Mesenchymal stem cell (in vitro differentiated cells and primary cell): ENCODE results near the gene LTB.
A peak's percentile ranks its signal among the peaks of the same experiment; 100 is the strongest.

ENCODE experiments used
- DNase-seq: peaks from one replicate; pipeline ENCODE4 v3.0.0-alpha.2; 2013
- H2AFZ ChIP-seq: one replicate; pipeline ENCODE4 v1.6.1; 2013; ENCODE audit warnings: low read depth, mild to moderate bottlenecking, control low read depth, inconsistent platforms, low read length, moderate library complexity
- H2AK5ac ChIP-seq: 2 replicates; pipeline ENCODE4 v1.6.1; 2013; ENCODE audit warnings: low read length, moderate library complexity, mild to moderate bottlenecking, inconsistent platforms; ENCODE audit not compliant: severe bottlenecking
- H2BK120ac ChIP-seq: one replicate; pipeline ENCODE4 v1.6.1; 2013; ENCODE audit warnings: low read depth, mild to moderate bottlenecking, inconsistent platforms, low read length, moderate library complexity
- H2BK12ac ChIP-seq, 2 experiments: one replicate each; pipeline ENCODE4 v1.6.1; 2013; ENCODE audit warnings: inconsistent platforms in 2 of 2, low read length in 2 of 2, mild to moderate bottlenecking in 2 of 2, moderate library complexity in 2 of 2, control low read depth in 1 of 2
- H2BK15ac ChIP-seq: one replicate; pipeline ENCODE4 v1.6.1; 2013; ENCODE audit warnings: mild to moderate bottlenecking, low read depth, inconsistent platforms; ENCODE audit not compliant: poor library complexity, severe bottlenecking
- H2BK5ac ChIP-seq: 2 replicates; pipeline ENCODE4 v1.6.1; 2013; ENCODE audit warnings: low read depth, mild to moderate bottlenecking, low read length, control low read depth, inconsistent platforms; ENCODE audit not compliant: poor library complexity, severe bottlenecking
- H3K14ac ChIP-seq, 2 experiments: one replicate each; pipeline ENCODE4 v1.6.1; 2013; ENCODE audit warnings: inconsistent platforms in 2 of 2, low read length in 2 of 2, control low read depth in 1 of 2, mild to moderate bottlenecking in 1 of 2, moderate library complexity in 1 of 2
- H3K18ac ChIP-seq, 2 experiments: one replicate each; pipeline ENCODE4 v1.6.1; 2013; ENCODE audit warnings: inconsistent platforms in 2 of 2, low read length in 2 of 2, control low read depth in 1 of 2, low read depth in 1 of 2, mild to moderate bottlenecking in 1 of 2
- H3K23ac ChIP-seq, 2 experiments: one replicate each; pipeline ENCODE4 v1.6.1; 2013; ENCODE audit warnings: inconsistent platforms in 2 of 2, low read length in 2 of 2, mild to moderate bottlenecking in 2 of 2, moderate library complexity in 2 of 2, control low read depth in 1 of 2
- H3K27ac ChIP-seq: 2 replicates; pipeline ENCODE4 v1.5.1; 2013; ENCODE audit warnings: mild to moderate bottlenecking, moderate library complexity, low read length, control low read depth, inconsistent platforms; ENCODE audit not compliant: poor library complexity, severe bottlenecking
- H3K27me3 ChIP-seq, 2 experiments: 2 replicates each; pipeline versions ENCODE4 v1.6.1 to v1.7.0; 2013; ENCODE audit warnings: low read length in 2 of 2, mild to moderate bottlenecking in 2 of 2, moderate library complexity in 2 of 2, control low read depth in 1 of 2, inconsistent platforms in 1 of 2; ENCODE audit not compliant: control insufficient read depth in 1 of 2, insufficient read depth in 1 of 2
- H3K36me3 ChIP-seq, 2 experiments: 2 replicates each; pipeline versions ENCODE4 v1.6.1 to v1.7.0; 2013; ENCODE audit warnings: low read length in 2 of 2, control low read depth in 1 of 2, inconsistent platforms in 1 of 2, low read depth in 1 of 2, mild to moderate bottlenecking in 1 of 2; ENCODE audit not compliant: insufficient read depth in 2 of 2, control insufficient read depth in 1 of 2
- H3K4ac ChIP-seq, 2 experiments: one replicate each; pipeline ENCODE4 v1.6.1; 2013; ENCODE audit warnings: inconsistent platforms in 2 of 2, low read length in 2 of 2, mild to moderate bottlenecking in 2 of 2, moderate library complexity in 2 of 2, control low read depth in 1 of 2, low read depth in 1 of 2
- H3K4me1 ChIP-seq: 2 replicates; pipeline ENCODE4 v1.6.1; 2013; ENCODE audit warnings: low read depth, low read length, control low read depth; ENCODE audit not compliant: control insufficient read depth, insufficient read depth
- H3K4me2 ChIP-seq: 2 replicates; pipeline ENCODE4 v1.6.1; 2013; ENCODE audit warnings: low read length, mild to moderate bottlenecking, inconsistent platforms; ENCODE audit not compliant: poor library complexity, severe bottlenecking
- H3K4me3 ChIP-seq, 2 experiments: 2 replicates each; pipeline versions ENCODE4 v1.5.1 to v1.7.0; 2013; ENCODE audit warnings: low read length in 2 of 2, mild to moderate bottlenecking in 2 of 2, control low read depth in 1 of 2, low read depth in 1 of 2; ENCODE audit not compliant: insufficient read depth in 1 of 2
- H3K79me1 ChIP-seq: replicated peaks from 2 replicates; pipeline ENCODE4 v1.6.1; 2013; ENCODE audit warnings: mild to moderate bottlenecking, control low read depth, low read length, inconsistent platforms; ENCODE audit not compliant: poor library complexity, severe bottlenecking
- H3K9ac ChIP-seq: 2 replicates; pipeline ENCODE4 v1.7.0; 2013; ENCODE audit warnings: mild to moderate bottlenecking, low read length, moderate library complexity
- H3K9me3 ChIP-seq: 2 replicates; pipeline ENCODE4 v1.7.0; 2013; ENCODE audit warnings: mild to moderate bottlenecking, low read length; ENCODE audit not compliant: control insufficient read depth
- H4K8ac ChIP-seq: one replicate; pipeline ENCODE4 v1.6.1; 2013; ENCODE audit warnings: inconsistent platforms, mild to moderate bottlenecking, low read length, moderate library complexity
- H4K91ac ChIP-seq: one replicate; pipeline ENCODE4 v1.6.1; 2013; ENCODE audit warnings: mild to moderate bottlenecking, low read length, inconsistent platforms
- WGBS: methylation state at CpG from one replicate; pipeline ENCODE4 v1.1.7; 2013; ENCODE audit warnings: mixed read lengths; 5-methylcytosine and 5-hydroxymethylcytosine counted together

The LTB gene

DNA sequence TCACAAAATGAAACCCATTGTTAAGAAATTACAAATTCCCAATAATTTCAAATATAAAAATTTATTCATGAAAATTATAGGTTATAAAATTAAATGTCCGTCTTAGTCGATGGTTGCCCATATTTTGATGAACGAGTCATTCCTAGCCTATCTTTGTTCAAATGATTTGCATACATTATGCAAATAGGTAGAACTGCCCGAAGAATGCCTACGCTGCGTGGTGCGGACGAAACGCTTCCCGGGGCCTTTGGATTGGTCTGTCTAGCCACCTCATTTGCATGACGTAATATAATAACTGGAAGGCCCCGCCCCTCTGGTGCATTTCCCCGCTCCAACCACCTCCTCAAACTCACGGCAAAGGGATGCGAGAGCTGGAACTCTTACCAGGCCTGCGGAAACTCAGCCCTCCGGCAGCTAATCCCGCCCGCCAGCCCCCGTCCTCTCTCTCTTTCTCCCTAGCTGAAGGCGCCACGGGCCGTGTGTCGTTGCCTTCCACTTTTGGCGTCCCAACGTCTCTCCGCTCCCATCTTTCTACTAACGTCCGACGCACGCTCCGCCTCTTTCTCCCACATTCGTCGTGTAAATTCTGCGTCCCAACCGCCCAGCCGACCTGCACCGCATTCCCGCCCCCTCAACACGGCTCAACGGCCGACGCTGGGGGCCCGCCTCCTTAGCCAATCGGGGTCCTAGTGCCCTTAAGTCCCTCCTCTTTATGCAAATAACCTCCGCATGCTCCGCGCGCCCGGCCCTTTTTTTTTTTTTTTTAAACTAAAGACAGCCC, 37.8 kb upstream of the LTB start:
- Histone ChIP-seq H3K4me1 (peaks cover 10% of the 10 kb centered on the region), H3K9me3 (no peaks in the 10 kb centered on the region), H2BK5ac (peak overlapping the region; percentile 89), H2BK120ac (no peak overlapping the region), H3K4me2 (peak overlapping the region; percentile 86), H4K91ac (peak overlapping the region; percentile 36), H3K4me3 (peak overlapping the region; percentile 61 to 83), H2BK15ac (peak overlapping the region; percentile 96), H2AFZ (peak overlapping the region; percentile 61), H3K36me3 (peaks cover 22 to 24% of the 10 kb centered on the region in 2 experiments), H3K23ac (no peak overlapping the region), H3K27me3 (peaks cover 0 to 3% of the 10 kb centered on the region in 2 experiments), H2BK12ac (peak overlapping the region in 1 of 2 experiments; percentile 83), H2AK5ac (no peak overlapping the region), H4K8ac (peak overlapping the region; percentile 71), H3K79me1 (peaks cover 5% of the 10 kb centered on the region), H3K27ac (peak overlapping the region; percentile 98), H3K18ac (peak overlapping the region; percentile 88 to 96), H3K4ac (peak overlapping the region in 1 of 2 experiments; percentile 88), H3K14ac (peak overlapping the region in 1 of 2 experiments; percentile 97), H3K9ac (peak overlapping the region; percentile 95)
- under 1% methylated on average over 44 of the region's 50 CpGs for WGBS
- peak; percentile 100 for DNase-seq

DNA sequence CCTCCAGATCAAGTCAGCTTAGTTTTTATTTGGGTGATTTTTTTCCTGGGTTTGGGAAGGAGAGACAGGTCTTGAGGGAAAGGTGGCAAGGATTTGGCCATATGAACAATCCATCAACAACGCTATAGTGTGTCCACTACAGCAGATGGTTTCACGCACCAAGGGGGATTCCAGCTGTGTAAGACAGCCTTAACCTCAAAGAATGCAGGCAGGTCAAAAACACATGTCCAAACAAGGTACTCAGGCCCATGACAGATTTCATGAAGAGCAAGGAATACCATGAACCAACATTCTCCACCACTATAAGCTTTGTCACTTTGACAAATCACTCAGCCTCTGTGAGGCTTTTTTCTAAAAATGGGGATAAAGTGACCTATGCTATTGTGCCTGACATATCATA, 34.8 kb upstream of the LTB start:
- no peak overlapping the region for H2BK12ac ChIP-seq
- H4K91ac ChIP-seq = no peak overlapping the region
- no peak overlapping the region for H2AFZ ChIP-seq
- WGBS = 82% methylated on average over 2 of the region's 2 CpGs
- DNase-seq = peak; percentile 28
- H2BK15ac ChIP-seq = no peak overlapping the region
- no peak overlapping the region for H3K18ac ChIP-seq
- H3K9ac ChIP-seq = no peak overlapping the region
- H3K4me3 ChIP-seq = no peak overlapping the region
- no peaks in the 10 kb centered on the region for H3K9me3 ChIP-seq
- H3K23ac ChIP-seq = no peak overlapping the region
- H3K4me2 ChIP-seq = no peak overlapping the region
- no peak overlapping the region for H2AK5ac ChIP-seq
- H3K14ac ChIP-seq = no peak overlapping the region
- no peak overlapping the region for H3K27ac ChIP-seq
- no peak overlapping the region for H3K4ac ChIP-seq
- no peak overlapping the region for H2BK5ac ChIP-seq
- H3K27me3 ChIP-seq = peaks cover 3% of the 10 kb centered on the region in 2 experiments
- H4K8ac ChIP-seq = no peak overlapping the region
- H3K36me3 ChIP-seq = no peaks in the 10 kb centered on the region
- no peak overlapping the region for H2BK120ac ChIP-seq
- no peaks in the 10 kb centered on the region for H3K4me1 ChIP-seq
- H3K79me1 ChIP-seq = no peaks in the 10 kb centered on the region

DNA sequence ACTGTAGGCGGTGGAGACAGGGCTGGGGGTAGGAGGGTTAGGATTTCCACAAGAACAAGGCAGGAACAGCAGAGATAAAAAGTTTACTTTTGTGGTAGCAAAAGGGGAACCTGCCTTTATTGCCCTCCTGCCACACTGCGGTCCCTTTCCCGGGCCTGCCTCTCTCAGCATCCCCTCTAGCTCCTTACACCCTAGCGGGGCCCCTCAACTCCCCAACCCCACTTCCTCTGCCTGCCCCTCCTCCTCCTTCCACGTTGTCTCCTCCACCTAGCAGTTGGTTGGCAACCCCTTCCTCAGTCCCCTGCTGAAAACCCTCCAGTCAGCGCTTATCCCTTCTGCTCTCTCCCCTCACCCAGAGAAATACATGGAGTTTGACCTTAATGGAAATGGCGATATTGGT, 33.5 kb upstream of the LTB start:
- Histone ChIP-seq H3K4me2 (no peak overlapping the region), H2AK5ac (no peak overlapping the region), H3K79me1 (no peaks in the 10 kb centered on the region), H2BK5ac (no peak overlapping the region), H3K27me3 (peaks cover 3% of the 10 kb centered on the region in 2 experiments), H3K4ac (no peak overlapping the region), H2BK15ac (no peak overlapping the region), H2BK120ac (no peak overlapping the region), H3K9ac (no peak overlapping the region), H3K4me1 (no peaks in the 10 kb centered on the region), H4K91ac (no peak overlapping the region), H3K9me3 (no peaks in the 10 kb centered on the region), H3K4me3 (no peak overlapping the region), H3K14ac (no peak overlapping the region), H2AFZ (no peak overlapping the region), H3K36me3 (no peaks in the 10 kb centered on the region), H2BK12ac (no peak overlapping the region), H3K23ac (no peak overlapping the region), H4K8ac (no peak overlapping the region), H3K18ac (no peak overlapping the region), H3K27ac (no peak overlapping the region)
- no peak for DNase-seq
- WGBS = 66% methylated on average over 6 of the region's 7 CpGs

DNA sequence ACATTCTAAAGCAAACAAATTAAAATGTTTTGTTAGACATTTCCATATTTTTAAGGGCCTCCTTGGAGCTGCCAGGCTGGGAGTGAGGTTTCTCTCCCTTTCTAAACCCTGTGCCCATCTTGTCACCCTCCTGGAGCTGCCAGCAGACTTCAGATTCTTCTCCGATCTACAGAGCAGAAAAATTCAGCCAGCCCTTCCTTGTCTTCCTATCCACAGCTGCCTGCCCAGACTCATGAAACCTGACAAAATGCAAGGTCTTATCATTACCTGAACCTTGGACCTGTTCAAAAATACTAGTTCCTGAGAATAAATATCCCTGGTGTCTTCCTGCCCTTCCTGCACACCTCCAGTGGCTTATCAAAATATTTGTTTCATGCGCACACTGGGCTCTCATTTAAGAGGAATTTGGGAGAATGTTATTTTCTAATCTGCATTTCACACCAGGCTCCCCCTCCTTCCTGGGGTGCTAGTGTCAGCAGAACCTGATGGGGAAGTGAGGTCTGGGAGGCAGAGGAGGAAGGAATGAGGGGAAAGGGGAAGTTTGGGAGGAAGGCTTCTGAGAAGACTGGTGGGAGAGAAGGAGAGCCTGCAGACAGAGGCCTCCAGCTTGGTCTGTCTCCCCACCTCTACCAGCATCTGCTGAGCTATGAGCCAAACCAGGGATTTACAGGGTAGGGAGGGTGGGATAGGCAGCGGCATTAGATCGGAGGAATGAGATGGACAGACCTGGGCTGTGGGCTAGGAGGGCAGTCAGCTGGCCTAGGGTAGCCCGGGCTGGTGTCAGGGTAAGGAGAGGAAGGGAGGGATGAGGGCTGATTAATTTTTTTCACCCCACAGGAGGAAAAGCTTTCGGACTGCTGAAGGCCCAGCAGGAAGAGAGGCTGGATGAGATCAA, 32.7 kb upstream of the LTB start, which contains the start of gene AIF1:
Gene AIF1, plus strand, starts transcription at position 551 of the 895 bp plus-strand sequence. Its CDS starts 96 bp downstream, at position 647.
- WGBS = 67% methylated on average over 5 of the region's 6 CpGs
- no peaks in the 10 kb centered on the region for H3K4me1 ChIP-seq
- no peaks in the 10 kb centered on the region for H3K9me3 ChIP-seq
- no peak within 1 kb of the TSS for H2AFZ ChIP-seq
- H3K4me2 ChIP-seq = no peak within 1 kb of the TSS
- no peak within 1 kb of the TSS for H3K23ac ChIP-seq
- no peak within 1 kb of the TSS for H3K18ac ChIP-seq
- H3K27ac ChIP-seq = no peak within 1 kb of the TSS
- H4K91ac ChIP-seq = no peak within 1 kb of the TSS
- no peak for DNase-seq
- no peak within 1 kb of the TSS for H3K14ac ChIP-seq
- H3K4me3 ChIP-seq = no peak within 1 kb of the TSS
- H3K36me3 ChIP-seq = no peaks in the 10 kb centered on the region
- no peak within 1 kb of the TSS for H3K9ac ChIP-seq
- H2AK5ac ChIP-seq = no peak within 1 kb of the TSS
- H3K4ac ChIP-seq = no peak within 1 kb of the TSS
- H4K8ac ChIP-seq = no peak within 1 kb of the TSS
- H3K79me1 ChIP-seq = no peaks in the 10 kb centered on the region
- no peak within 1 kb of the TSS for H2BK120ac ChIP-seq
- no peak within 1 kb of the TSS for H2BK15ac ChIP-seq
- H2BK5ac ChIP-seq = no peak within 1 kb of the TSS
- H2BK12ac ChIP-seq = peak within 1 kb of the TSS in 1 of 2 experiments; percentile 42
- peaks cover 3% of the 10 kb centered on the region in 2 experiments for H3K27me3 ChIP-seq
